Kidney glomerular epithelial cell (primary cell): ENCODE measurements around the gene KANSL1.
A peak's percentile ranks its signal among the peaks of the same experiment; 100 is the strongest.
"Not testable (repeated sequence)": the region's sequence is repeated elsewhere in the genome, so short reads cannot be mapped to it uniquely, and the experiment has no call there.

ENCODE experiments used
- DNase-seq: peaks from one replicate; lab custom pipeline; 2025; lab: John Stamatoyannopoulos, UW

KANSL1 gene

DNA sequence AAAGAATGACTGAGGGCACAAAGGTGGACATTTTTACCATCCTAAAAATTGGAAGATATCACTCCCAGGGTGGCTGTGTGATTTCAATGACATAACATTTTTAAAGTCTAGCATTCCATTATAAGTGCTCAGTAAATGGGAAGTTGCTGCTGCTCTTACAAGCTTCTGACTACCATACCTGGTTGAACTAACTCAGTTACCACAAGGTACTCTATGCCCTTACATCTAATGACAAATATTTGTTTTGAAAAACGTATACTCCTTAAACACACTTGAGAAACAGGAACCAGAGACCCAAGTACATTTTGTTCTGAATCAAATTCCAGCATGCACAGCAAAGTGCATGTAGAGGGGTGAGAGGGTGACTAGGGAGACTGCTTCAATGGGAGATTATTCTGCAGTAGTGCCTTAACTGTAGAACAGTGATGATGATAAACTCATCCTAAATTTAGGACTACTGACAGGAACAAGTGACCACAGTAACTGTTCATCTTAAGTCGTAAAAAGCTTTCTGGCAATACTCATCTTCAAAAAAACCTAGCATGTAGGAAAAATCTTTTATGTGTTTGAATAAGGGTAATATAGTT lies 83.5 kb downstream of the KANSL1 start:
- DNase-seq, result no peak

- no peak for DNase-seq
Observed at GRCh38 chr17:46108550-46109110, 84.6 kb downstream of the KANSL1 start.

DNA sequence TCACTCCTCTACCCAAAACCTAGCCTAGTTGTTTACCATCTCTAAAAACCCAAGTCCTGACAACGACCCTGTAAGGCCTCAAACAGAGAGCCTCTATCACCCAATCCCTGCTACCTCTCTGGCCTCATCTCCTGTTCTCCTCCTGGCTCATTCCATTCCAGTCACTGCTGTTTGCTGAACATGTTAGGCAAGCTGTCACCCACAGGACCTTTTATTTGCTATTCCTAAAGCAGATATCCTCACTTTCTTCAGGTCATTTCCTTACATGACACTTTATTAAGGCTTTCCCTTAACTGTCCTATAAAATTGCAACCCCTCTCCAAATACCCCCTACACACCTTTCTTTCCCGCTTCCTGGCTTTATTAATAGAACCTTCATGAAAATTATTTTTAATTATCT lies 85.1 kb downstream of the KANSL1 start:
- no peak for DNase-seq

DNA sequence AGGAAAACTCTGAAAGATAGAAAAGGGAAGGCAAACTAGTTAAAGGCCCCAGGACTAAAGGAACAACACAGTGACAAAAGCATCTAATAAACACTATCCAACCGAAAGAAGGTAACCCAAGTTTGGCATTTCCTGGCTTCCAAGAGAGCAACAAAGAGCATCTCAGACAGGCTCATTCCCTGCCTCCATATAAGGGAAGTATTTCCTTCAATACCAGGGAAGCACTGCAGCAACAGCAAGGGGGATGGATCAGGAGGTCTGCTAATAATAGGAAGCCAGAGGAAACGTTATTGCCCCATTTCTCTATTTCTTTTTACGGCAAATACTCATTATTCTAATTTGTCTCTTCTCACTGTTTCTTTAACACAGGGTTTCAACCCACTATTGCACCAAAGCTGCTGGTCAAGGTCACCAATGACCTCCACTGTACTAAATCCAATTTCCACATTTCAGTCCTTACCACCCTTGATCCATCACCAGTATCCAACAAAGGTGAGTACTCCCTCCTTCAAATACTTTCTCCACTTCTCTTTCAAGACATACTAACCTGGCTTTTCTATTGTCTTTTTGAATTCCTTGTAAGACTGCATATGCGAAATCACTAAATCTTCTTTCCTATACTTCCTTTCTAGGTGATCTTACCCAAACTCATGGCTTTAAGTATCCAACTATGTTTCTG lies 86.1 kb downstream of the KANSL1 start:
- DNase-seq, result no peak

GRCh38 chr17:46102806-46103205 lies 90.4 kb downstream of the KANSL1 start:
- DNase-seq, result not testable (repeated sequence)

GRCh38 chr17:46101785-46102617 lies 91.2 kb downstream of the KANSL1 start:
- not testable (repeated sequence) for DNase-seq

GRCh38 chr17:46100590-46100989 lies 92.6 kb downstream of the KANSL1 start:
- no peak for DNase-seq

DNA sequence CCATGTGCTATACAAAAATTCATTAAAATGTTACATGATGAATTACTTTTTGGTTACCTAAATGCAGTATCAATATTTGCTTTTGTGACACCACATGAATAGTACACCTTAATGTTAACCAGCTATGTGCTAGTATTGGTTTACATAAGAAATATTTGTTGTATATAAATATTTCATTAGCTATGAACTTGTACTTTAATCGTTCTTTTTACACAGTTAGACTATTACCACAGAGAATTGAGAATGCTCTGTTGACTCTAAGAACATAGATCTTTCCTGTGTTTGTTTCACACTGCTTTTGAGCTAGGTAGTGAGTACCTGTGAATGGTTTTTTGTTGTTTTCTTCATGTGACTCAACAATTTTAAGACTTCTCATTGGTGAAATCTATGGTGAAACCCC lies 93.4 kb downstream of the KANSL1 start:
- no peak for DNase-seq

- DNase-seq, result no peak
Observed at GRCh38 chr17:46097497-46097896, 95.7 kb downstream of the KANSL1 start.

- no peak for DNase-seq
Observed at GRCh38 chr17:46092991-46093390, 100.2 kb downstream of the KANSL1 start.

DNA sequence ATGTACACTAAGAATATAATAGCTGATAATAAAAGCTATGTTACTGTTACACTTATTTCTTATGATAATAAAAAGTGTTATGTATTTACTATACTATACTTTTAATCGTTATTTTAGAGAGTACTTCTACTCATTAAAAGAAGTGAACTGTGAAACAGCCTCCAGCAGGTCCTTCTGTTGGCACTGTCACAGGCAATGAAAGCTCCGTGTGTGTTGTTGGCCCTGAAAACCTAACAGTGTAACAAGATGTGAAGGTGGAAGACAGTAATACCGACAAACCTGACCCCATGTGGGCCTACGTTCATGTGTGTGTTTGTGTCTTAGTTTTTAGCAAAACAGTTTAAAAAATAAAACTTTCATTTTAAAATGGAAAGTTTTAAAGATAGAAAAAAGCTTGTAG lies 102.4 kb downstream of the KANSL1 start:
- DNase-seq, result no peak

DNA sequence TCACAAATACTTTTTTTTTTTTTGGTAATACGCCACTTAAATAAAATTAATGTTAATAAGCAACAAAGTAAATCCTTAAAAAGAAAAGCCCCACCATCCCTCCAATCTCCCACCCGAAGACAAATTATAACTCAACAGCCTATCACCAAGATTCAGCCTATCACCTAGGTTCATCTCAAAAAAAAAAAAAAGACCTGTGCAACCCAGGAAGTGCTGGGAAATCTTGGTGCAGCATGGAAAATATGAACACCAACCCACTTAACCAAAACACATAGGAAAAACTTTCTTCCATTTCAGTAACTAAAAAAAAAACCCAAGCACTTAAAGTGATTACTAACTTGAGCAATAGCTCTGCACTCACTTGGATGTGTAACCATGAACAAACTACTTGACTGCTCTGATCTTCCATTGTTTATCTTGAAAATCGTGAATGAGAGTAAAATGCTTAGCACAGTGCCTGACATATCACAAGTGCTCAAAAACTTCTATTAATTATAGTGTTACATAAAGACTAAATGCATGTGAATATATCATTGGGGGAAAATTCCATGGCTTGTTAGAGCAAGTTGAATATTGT lies 103.8 kb downstream of the KANSL1 start:
- DNase-seq, result no peak

DNA sequence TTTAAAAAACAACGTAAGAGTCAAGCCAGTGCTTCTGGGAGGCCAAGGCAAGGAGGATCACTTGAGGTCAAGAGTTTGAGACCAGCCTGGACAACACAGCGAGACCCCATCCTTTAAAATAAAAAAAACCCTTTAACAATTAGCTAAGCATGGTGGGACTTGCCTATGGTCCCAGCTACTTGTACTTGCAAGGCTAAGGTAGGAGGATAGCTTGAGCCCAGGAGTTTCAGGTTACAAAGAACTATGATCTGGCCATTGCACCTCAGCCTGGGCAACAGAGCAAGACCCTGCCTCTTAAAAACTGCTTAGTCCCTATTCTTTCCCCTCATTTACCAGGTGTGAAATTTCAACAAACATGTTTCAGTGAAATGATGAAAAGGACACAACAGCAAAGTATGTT lies 104.6 kb downstream of the KANSL1 start:
- DNase-seq, result no peak

DNA sequence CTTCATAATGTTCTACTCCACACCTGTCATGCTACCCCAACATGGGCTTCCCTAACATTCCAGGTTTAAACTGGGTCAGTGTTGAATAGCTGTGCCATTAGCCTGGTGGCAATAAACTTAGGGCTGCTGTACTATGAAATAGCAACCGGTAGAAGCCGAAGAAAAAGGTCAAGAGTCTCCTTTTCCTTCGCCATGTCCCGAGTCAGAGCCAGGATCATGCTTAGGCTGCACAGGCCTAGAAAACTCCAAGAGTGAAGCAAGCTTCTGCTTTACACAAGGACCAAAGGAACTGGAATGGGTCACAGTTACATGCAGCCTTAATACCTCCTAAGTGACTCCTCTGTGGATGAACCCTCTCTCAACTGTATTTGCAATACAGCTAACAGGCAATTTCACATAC lies 105.4 kb downstream of the KANSL1 start:
- DNase-seq, result not testable (repeated sequence)

DNA sequence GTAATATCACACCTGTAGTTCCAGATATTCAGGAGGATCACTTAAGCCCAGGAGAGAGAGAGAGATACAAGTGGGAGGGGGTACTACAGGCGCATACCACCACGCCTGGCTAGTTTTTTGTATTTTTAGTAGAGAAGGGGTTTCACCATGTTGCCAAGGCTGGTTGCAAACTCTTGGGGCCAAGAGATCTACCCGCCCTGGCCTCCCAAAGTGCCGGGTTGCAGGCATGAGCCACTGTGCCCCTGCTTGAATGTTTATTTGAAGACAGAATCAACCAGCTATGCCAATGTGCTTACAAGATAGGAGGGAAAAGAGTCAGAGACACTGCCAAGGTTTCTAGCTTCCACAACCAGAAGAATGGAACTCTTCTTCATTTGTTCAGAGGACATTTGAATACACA lies 106.4 kb downstream of the KANSL1 start:
- no peak for DNase-seq

GRCh38 chr17:46085522-46085921 lies 107.7 kb downstream of the KANSL1 start:
- DNase-seq, result no peak

DNA sequence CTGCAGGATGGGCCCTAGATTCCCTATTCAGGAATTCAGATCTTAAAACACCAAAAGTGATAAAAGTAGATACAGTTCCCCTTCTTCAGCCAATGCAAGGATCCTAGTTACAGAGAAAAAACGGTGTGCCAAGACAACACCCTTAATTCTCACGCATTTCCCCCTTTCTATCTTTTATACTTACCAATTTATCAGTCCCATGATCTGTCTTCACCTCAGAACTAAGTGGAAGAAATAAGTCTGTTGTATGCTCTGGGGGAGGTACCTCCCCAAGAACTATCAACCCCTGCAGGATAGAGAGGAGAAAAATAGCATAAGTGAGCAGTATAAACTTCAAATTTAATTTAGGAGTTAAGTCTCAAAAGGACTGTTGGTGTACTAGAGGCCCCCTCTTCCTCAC lies 111.0 kb downstream of the KANSL1 start:
- DNase-seq, result no peak

GRCh38 chr17:46081018-46081320 lies 112.3 kb downstream of the KANSL1 start:
- DNase-seq, result no peak

DNA sequence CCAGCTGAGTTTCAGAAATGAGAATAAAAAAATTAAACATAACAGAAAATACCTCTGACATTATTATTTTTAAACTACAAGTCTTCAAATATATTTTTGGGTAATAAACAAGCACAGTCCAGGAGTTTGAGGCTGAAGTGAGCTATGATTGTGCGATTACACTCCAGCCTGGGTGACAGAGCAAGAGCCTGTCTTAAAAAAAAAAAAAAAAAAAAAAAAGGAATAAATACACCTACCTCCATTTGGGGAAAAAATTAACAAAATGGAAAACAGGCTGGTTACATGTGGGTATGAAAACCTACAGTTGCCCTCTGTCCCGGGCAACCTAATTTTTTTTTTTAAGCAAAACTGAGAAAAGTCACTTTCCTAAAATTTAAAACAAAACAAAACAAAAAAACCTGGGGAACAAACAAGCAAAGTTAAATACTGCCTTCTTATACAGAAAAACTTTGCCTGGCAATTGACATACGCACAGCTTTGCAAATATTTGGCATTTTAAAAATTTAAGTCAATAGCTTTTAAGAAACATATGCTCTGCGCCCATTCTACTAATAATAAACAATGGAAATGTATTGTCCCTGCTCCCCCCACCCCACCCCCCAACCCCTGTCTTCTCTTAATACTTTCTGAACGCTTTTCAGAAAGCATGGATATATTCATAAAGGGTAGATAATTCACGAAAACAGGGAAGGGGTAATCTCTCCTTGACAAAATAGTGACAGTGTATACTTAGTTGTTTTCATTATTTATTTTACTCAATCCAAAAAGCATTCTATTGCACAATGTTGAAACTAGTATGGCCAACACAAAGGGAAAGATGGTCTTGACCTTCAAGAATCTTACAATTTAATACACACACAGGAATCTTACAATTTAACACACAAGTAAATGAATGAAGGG lies 112.9 kb downstream of the KANSL1 start:
- DNase-seq, result no peak

DNA sequence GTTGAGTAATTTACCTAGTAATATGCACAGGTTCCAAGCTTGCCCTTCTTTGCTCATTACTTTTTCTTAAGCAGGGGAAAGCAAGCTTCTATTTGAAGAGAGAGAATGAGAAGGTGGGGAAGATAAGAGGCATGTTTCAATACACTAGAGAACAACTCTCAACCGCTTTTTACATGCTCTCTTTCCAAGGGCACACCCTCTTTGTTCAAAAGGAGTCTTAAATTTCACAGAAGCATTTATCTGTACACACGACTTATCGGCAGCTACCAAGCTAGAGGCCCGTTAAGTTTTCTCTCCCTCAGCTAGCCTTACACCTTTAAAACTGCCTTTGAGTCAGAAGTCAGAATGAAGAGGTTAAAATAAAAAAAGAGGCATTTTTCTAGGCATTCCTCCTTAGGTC lies 114.6 kb downstream of the KANSL1 start:
- no peak for DNase-seq

DNA sequence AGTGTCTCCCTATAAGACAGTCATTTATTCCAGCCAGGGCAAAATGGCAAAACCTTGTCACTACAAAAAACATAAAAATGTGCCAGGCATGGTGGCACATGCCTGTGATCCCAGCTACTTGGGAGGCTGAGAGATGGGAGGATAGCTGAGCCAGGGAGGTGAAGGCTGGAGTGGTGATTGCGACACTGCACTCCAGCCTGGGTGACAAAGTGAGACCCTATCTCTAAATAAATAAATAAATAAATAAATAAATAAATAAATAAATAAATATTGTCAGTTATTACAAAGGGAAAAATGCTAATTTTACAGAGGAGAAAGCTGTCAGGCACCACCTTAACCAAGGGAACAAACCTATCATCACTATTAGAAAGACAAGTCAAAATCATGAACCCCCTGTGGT lies 118.7 kb downstream of the KANSL1 start:
- no peak for DNase-seq

DNA sequence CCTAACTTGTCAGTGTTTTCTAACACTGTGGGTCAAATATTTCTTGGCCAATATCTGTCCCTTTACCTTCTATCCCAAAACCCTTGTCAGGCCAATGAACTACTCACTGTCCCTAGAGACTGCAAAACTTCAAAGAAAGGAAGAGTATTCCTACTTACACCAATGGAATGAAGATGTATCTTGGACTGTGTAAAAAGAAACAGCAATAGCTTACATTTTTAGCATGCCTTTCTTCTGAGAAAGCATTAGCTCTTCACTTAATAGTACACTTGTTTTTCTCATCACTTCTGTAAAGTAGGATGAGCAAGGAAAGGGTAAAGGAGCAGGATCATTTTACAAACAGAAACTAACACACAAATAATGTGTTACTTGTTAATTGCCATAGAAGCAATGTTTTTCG lies 120.2 kb downstream of the KANSL1 start:
- peak; percentile 71 for DNase-seq
